MM.1S (cell line): ENCODE results near the gene KCNIP1.

Experiments used
- EZH2 ChIP-seq: fragments of 300-600 bp; sonication (generic); optimal IDR thresholded peaks from 2 replicates; pipeline ENCODE3; 2017; ENCODE audit warnings: low read depth, mild to moderate bottlenecking, antibody characterized with exemption, low read length, mixed read lengths
- TF ChIP-seq, protein P1 (sequence below): fragments of 300-600 bp; sonication (generic); IDR thresholded peaks from 2 replicates; pipeline ENCODE4 v1.5.1; 2016; ENCODE audit warnings: antibody characterized with exemption, low read length, mixed read lengths

DNA sequence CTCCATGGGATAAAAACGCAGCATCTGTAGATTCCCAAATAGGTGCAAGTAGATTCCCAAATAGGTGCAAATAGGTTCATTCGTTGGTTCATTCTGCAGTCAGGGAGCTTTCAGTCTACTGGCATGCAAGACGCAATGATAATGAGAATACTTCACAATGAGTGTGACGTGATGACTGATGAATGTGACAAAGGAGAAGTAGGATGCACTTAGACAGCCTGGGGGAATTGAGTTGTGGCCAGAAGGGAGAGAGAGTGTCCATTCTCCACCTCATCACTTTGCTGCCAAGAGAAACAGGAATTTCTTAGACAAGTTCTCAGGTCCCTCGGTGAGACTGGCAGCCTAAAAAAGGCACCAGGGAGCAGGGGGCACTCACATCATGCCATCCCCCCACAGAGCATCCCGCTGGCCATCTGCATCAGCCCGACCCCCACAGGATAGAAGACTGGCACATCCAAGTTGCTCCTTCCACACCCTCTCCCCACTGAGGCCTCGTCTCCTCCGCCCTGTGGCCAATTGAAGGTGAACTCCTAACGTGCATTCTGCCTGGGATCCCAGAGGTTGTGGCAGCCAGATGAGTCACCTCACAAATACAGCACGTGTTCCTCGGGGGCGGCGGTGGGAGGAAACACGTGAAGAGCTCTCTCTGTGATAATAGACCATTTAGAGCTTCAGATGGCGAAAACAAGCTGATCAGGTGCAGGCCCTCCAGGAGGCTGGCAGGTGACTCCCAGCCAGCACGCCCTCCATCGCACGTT is 19.9 kb upstream of the KCNIP1 start:
- TF ChIP-seq, protein P1, sequence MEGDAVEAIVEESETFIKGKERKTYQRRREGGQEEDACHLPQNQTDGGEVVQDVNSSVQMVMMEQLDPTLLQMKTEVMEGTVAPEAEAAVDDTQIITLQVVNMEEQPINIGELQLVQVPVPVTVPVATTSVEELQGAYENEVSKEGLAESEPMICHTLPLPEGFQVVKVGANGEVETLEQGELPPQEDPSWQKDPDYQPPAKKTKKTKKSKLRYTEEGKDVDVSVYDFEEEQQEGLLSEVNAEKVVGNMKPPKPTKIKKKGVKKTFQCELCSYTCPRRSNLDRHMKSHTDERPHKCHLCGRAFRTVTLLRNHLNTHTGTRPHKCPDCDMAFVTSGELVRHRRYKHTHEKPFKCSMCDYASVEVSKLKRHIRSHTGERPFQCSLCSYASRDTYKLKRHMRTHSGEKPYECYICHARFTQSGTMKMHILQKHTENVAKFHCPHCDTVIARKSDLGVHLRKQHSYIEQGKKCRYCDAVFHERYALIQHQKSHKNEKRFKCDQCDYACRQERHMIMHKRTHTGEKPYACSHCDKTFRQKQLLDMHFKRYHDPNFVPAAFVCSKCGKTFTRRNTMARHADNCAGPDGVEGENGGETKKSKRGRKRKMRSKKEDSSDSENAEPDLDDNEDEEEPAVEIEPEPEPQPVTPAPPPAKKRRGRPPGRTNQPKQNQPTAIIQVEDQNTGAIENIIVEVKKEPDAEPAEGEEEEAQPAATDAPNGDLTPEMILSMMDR: no peak
- TF ChIP-seq EZH2: no peak
